IPS-18a (cell line): ENCODE results near the gene MUCL3.
A peak's percentile ranks its signal among the peaks of the same experiment; 100 is the strongest.

ENCODE experiments used
- H3K27ac ChIP-seq: one replicate; pipeline ENCODE4 v1.5.1; 2013; ENCODE audit warnings: low read length
- H3K27me3 ChIP-seq: one replicate; pipeline ENCODE4 v1.6.1; 2013; ENCODE audit warnings: mild to moderate bottlenecking, low read length; ENCODE audit not compliant: control insufficient read depth, insufficient read depth
- H3K36me3 ChIP-seq: one replicate; pipeline ENCODE4 v1.6.1; 2013; ENCODE audit warnings: low read depth, low read length; ENCODE audit not compliant: control insufficient read depth
- H3K4me1 ChIP-seq: one replicate; pipeline ENCODE4 v1.6.1; 2013; ENCODE audit warnings: low read depth, low read length; ENCODE audit not compliant: control insufficient read depth
- H3K4me3 ChIP-seq: one replicate; pipeline ENCODE4 v1.5.1; 2013; ENCODE audit warnings: low read length
- H3K9ac ChIP-seq: one replicate; pipeline ENCODE4 v1.6.1; 2013; ENCODE audit warnings: mild to moderate bottlenecking, low read length, moderate library complexity
- H3K9me3 ChIP-seq: one replicate; pipeline ENCODE4 v1.6.1; 2013; ENCODE audit warnings: low read depth, low read length; ENCODE audit not compliant: control insufficient read depth

MUCL3 gene

GRCh38 chr6:30930506-30930905 is 10.3 kb upstream of the MUCL3 start:
- Histone ChIP-seq H3K27ac (no peak overlapping the region), H3K36me3 (peaks cover 15% of the 10 kb centered on the region), H3K9me3 (peaks cover 5% of the 10 kb centered on the region), H3K4me1 (no peaks in the 10 kb centered on the region), H3K4me3 (no peak overlapping the region), H3K9ac (no peak overlapping the region), H3K27me3 (no peaks in the 10 kb centered on the region)

- peaks cover 5% of the 10 kb centered on the region for H3K9me3 ChIP-seq
Observed at GRCh38 chr6:30931272-30931671, 9.5 kb upstream of the MUCL3 start.

GRCh38 chr6:30931969-30932645 is 8.7 kb upstream of the MUCL3 start, which contains the start of gene SFTA2:
SFTA2 (minus strand) TSS chr6:30932170; CDS start chr6:30932096, 74 bp downstream.
- H3K9ac ChIP-seq = no peak within 1 kb of the TSS
- H3K27me3 ChIP-seq = no peaks in the 10 kb centered on the region
- no peaks in the 10 kb centered on the region for H3K4me1 ChIP-seq
- peaks cover 5% of the 10 kb centered on the region for H3K9me3 ChIP-seq
- H3K27ac ChIP-seq = no peak within 1 kb of the TSS
- no peaks in the 10 kb centered on the region for H3K36me3 ChIP-seq
- no peak within 1 kb of the TSS for H3K4me3 ChIP-seq

More at GRCh38 chr6:30931272-30931671, 9.5 kb upstream of the MUCL3 start:
- Histone ChIP-seq H3K27me3 (no peaks in the 10 kb centered on the region), H3K4me1 (no peaks in the 10 kb centered on the region), H3K4me3 (no peak overlapping the region), H3K9ac (no peak overlapping the region), H3K27ac (no peak overlapping the region), H3K36me3 (peaks cover 7% of the 10 kb centered on the region)

- no peak overlapping the region for H3K27ac ChIP-seq
- H3K4me3 ChIP-seq = no peak overlapping the region
- H3K36me3 ChIP-seq = no peaks in the 10 kb centered on the region
- H3K9ac ChIP-seq = no peak overlapping the region
- peaks cover 5% of the 10 kb centered on the region for H3K9me3 ChIP-seq
- no peaks in the 10 kb centered on the region for H3K27me3 ChIP-seq
- no peaks in the 10 kb centered on the region for H3K4me1 ChIP-seq
Observed at GRCh38 chr6:30932665-30933365, 8.0 kb upstream of the MUCL3 start.

GRCh38 chr6:30935018-30935417 is 5.8 kb upstream of the MUCL3 start:
- no peaks in the 10 kb centered on the region for H3K4me1 ChIP-seq
- H3K27me3 ChIP-seq = no peaks in the 10 kb centered on the region
- H3K27ac ChIP-seq = no peak overlapping the region
- no peaks in the 10 kb centered on the region for H3K36me3 ChIP-seq
- no peaks in the 10 kb centered on the region for H3K9me3 ChIP-seq
- no peak overlapping the region for H3K4me3 ChIP-seq
- no peak overlapping the region for H3K9ac ChIP-seq

- no peaks in the 10 kb centered on the region for H3K27me3 ChIP-seq
- H3K4me1 ChIP-seq = peaks cover 7% of the 10 kb centered on the region
- H3K9ac ChIP-seq = no peak overlapping the region
- H3K9me3 ChIP-seq = no peaks in the 10 kb centered on the region
- no peak overlapping the region for H3K4me3 ChIP-seq
- H3K27ac ChIP-seq = no peak overlapping the region
- H3K36me3 ChIP-seq = no peaks in the 10 kb centered on the region
Observed at GRCh38 chr6:30937265-30937664, 3.5 kb upstream of the MUCL3 start.

- no peaks in the 10 kb centered on the region for H3K9me3 ChIP-seq
- peaks cover 10% of the 10 kb centered on the region for H3K4me1 ChIP-seq
- no peaks in the 10 kb centered on the region for H3K27me3 ChIP-seq
- H3K4me3 ChIP-seq = no peak overlapping the region
- H3K36me3 ChIP-seq = no peaks in the 10 kb centered on the region
- no peak overlapping the region for H3K9ac ChIP-seq
- no peak overlapping the region for H3K27ac ChIP-seq
Observed at GRCh38 chr6:30938730-30939129, 2.0 kb upstream of the MUCL3 start.

- H3K4me3 ChIP-seq = no peak overlapping the region
- no peaks in the 10 kb centered on the region for H3K36me3 ChIP-seq
- no peaks in the 10 kb centered on the region for H3K27me3 ChIP-seq
- no peak overlapping the region for H3K9ac ChIP-seq
- no peaks in the 10 kb centered on the region for H3K9me3 ChIP-seq
- H3K27ac ChIP-seq = no peak overlapping the region
- peaks cover 10% of the 10 kb centered on the region for H3K4me1 ChIP-seq
Observed at GRCh38 chr6:30939473-30939872, 1.3 kb upstream of the MUCL3 start.

- Histone ChIP-seq H3K9ac (no peak overlapping the region), H3K36me3 (no peaks in the 10 kb centered on the region), H3K9me3 (no peaks in the 10 kb centered on the region), H3K4me1 (peaks cover 10% of the 10 kb centered on the region), H3K27me3 (no peaks in the 10 kb centered on the region), H3K27ac (no peak overlapping the region), H3K4me3 (peak overlapping the region; percentile 26)
Observed at GRCh38 chr6:30942338-30943060, 1.7 kb downstream of the MUCL3 start.

- H3K36me3 ChIP-seq = no peaks in the 10 kb centered on the region
- H3K9ac ChIP-seq = no peak overlapping the region
- H3K9me3 ChIP-seq = no peaks in the 10 kb centered on the region
- no peaks in the 10 kb centered on the region for H3K27me3 ChIP-seq
- H3K4me3 ChIP-seq = no peak overlapping the region
- no peak overlapping the region for H3K27ac ChIP-seq
- peaks cover 10% of the 10 kb centered on the region for H3K4me1 ChIP-seq
Observed at GRCh38 chr6:30944051-30944450, 3.3 kb downstream of the MUCL3 start.

GRCh38 chr6:30945281-30945680 is 4.5 kb downstream of the MUCL3 start:
- H3K9me3 ChIP-seq = no peaks in the 10 kb centered on the region
- H3K4me3 ChIP-seq = no peak overlapping the region
- no peaks in the 10 kb centered on the region for H3K27me3 ChIP-seq
- no peak overlapping the region for H3K27ac ChIP-seq
- H3K4me1 ChIP-seq = peaks cover 10% of the 10 kb centered on the region
- H3K36me3 ChIP-seq = no peaks in the 10 kb centered on the region
- no peak overlapping the region for H3K9ac ChIP-seq
